Endodermal cell (in vitro differentiated cells): ENCODE measurements around the gene FOXL3. TPM values are rescaled to one million over a fixed set of nuclear protein-coding genes. Genes with fewer than 3 reads are reported as not detected.

Experiments used
- DNase-seq: peaks from one replicate; pipeline ENCODE4 v3.0.0-alpha.2; 2017
- H3K27ac ChIP-seq: 2 replicates; pipeline ENCODE4 v1.5.1; 2013; ENCODE audit warnings: mild to moderate bottlenecking, low read depth, low read length, moderate library complexity
- H3K27me3 ChIP-seq: 2 replicates; pipeline ENCODE4 v1.6.1; 2013; ENCODE audit warnings: mild to moderate bottlenecking, low read length, moderate library complexity; ENCODE audit not compliant: insufficient read depth, control insufficient read depth, poor library complexity, severe bottlenecking
- H3K36me3 ChIP-seq: 2 replicates; pipeline ENCODE4 v1.7.0; 2013; ENCODE audit warnings: mild to moderate bottlenecking, low read length, moderate library complexity; ENCODE audit not compliant: control insufficient read depth, insufficient read depth
- H3K4me1 ChIP-seq: one replicate; pipeline ENCODE4 v1.7.0; 2013; ENCODE audit warnings: low read length; ENCODE audit not compliant: control insufficient read depth, insufficient read depth
- H3K4me3 ChIP-seq: 2 replicates; pipeline ENCODE4 v1.5.1; 2013; ENCODE audit warnings: mild to moderate bottlenecking, low read length, moderate library complexity
- H3K9ac ChIP-seq: 2 replicates; pipeline ENCODE4 v1.6.1; 2013; ENCODE audit warnings: mild to moderate bottlenecking, low read length, moderate library complexity; ENCODE audit not compliant: poor library complexity, severe bottlenecking; ENCODE audit errors: extremely low read depth
- H3K9me3 ChIP-seq: 2 replicates; pipeline ENCODE4 v1.6.1; 2013; ENCODE audit warnings: mild to moderate bottlenecking, low read length, moderate library complexity; ENCODE audit not compliant: control insufficient read depth
- H3K27ac Mint-ChIP-seq: 2 replicates; pipeline ENCODE4 v1.8.0; 2020; ENCODE audit warnings: mixed read lengths
- H3K27me3 Mint-ChIP-seq: 2 replicates; pipeline ENCODE4 v1.8.0; 2021; ENCODE audit warnings: mild to moderate bottlenecking, mixed read lengths; ENCODE audit not compliant: insufficient read depth
- H3K36me3 Mint-ChIP-seq: 2 replicates; pipeline ENCODE4 v1.8.0; 2020; ENCODE audit warnings: low read depth, mixed read lengths
- H3K4me1 Mint-ChIP-seq: 2 replicates; pipeline ENCODE4 v1.8.0; 2020; ENCODE audit warnings: mixed read lengths
- H3K4me3 Mint-ChIP-seq: 2 replicates; pipeline ENCODE4 v1.8.0; 2020; ENCODE audit warnings: mild to moderate bottlenecking, moderate library complexity, mixed read lengths
- H3K9me3 Mint-ChIP-seq: 2 replicates; pipeline ENCODE4 v1.8.0; 2020; ENCODE audit warnings: mild to moderate bottlenecking, mixed read lengths
- CTCF ChIP-seq: fragments of 200-600 bp; sonication (generic); conservative IDR thresholded peaks from 2 replicates; pipeline ENCODE4 v1.5.0; 2021; ENCODE audit warnings: antibody characterized with exemption, mild to moderate bottlenecking
- WGBS, 2 experiments: methylation state at CpG; one replicate each; pipeline versions ENCODE4 v1.1.5 to v1.1.7; 2013; ENCODE audit warnings: missing lambda C conversion rate in 2 of 2, mixed read lengths in 1 of 2; ENCODE audit not compliant: insufficient coverage in 1 of 2, insufficient read length in 1 of 2; 5-methylcytosine and 5-hydroxymethylcytosine counted together
- total RNA-seq, 2 donors: library from RNA; stranded (reverse); fragmentation: NEBNext Ultra II Directional in 1 of 2; extraction: Animal tissue kit (Norgen Biotek cat#: 25700) in 1 of 2; gene quantifications; 2 replicates in 1 of 2; 3 replicates in 1 of 2; pipeline ENCODE4 v1.2.1, GENCODE V29; 2021

The FOXL3 gene
- total RNA-seq, 2 donors from 2014 or later: not detected

GRCh38 chr7:318878-319661, 29.1 kb downstream of the FOXL3 start:
- Mint-ChIP-seq H3K4me3 (no peak overlapping the region), H3K27me3 (peaks cover 33% of the 10 kb centered on the region), H3K4me1 (peaks cover 5% of the 10 kb centered on the region), H3K36me3 (no peaks in the 10 kb centered on the region), H3K9me3 (peaks cover 15% of the 10 kb centered on the region), H3K27ac (no peak overlapping the region)
- Histone ChIP-seq H3K27ac (no peak overlapping the region), H3K4me1 (no peaks in the 10 kb centered on the region), H3K27me3 (peaks cover 11% of the 10 kb centered on the region), H3K9ac (no peak overlapping the region), H3K9me3 (peaks cover 18% of the 10 kb centered on the region), H3K4me3 (no peak overlapping the region), H3K36me3 (no peaks in the 10 kb centered on the region)
- no peak for DNase-seq
- no peak for TF ChIP-seq CTCF
- 75 to 77% methylated on average over 15 to 18 of the region's 18 CpGs for WGBS, 2 experiments

- H3K9ac ChIP-seq: no peak overlapping the region
- no peaks in the 10 kb centered on the region for H3K4me1 ChIP-seq
- no peak overlapping the region for H3K4me3 ChIP-seq
- H3K4me3 Mint-ChIP-seq: no peak overlapping the region
- no peaks in the 10 kb centered on the region for H3K36me3 Mint-ChIP-seq
- no peak for DNase-seq
- no peaks in the 10 kb centered on the region for H3K36me3 ChIP-seq
- no peak overlapping the region for H3K27ac Mint-ChIP-seq
- peaks cover 33% of the 10 kb centered on the region for H3K27me3 Mint-ChIP-seq
- H3K27ac ChIP-seq: no peak overlapping the region
- TF ChIP-seq CTCF: no peak
- H3K9me3 Mint-ChIP-seq: peaks cover 9% of the 10 kb centered on the region
- peaks cover 11% of the 10 kb centered on the region for H3K27me3 ChIP-seq
- peaks cover 17% of the 10 kb centered on the region for H3K9me3 ChIP-seq
- peaks cover 5% of the 10 kb centered on the region for H3K4me1 Mint-ChIP-seq
- WGBS, 2 experiments: 91% methylated on average over 1 to 2 of the region's 2 CpGs
Measured at GRCh38 chr7:320297-320696, 30.3 kb downstream of the FOXL3 start.

- Mint-ChIP-seq H3K9me3 (peaks cover 7% of the 10 kb centered on the region), H3K27me3 (peaks cover 30% of the 10 kb centered on the region), H3K4me1 (peaks cover 5% of the 10 kb centered on the region), H3K36me3 (no peaks in the 10 kb centered on the region), H3K27ac (no peak overlapping the region), H3K4me3 (no peak overlapping the region)
- no peaks in the 10 kb centered on the region for H3K9me3 ChIP-seq
- peaks cover 11% of the 10 kb centered on the region for H3K27me3 ChIP-seq
- DNase-seq: peak; percentile 96
- WGBS, 2 experiments: 19 to 24% methylated on average over 15 to 45 of the region's 45 CpGs
- TF ChIP-seq CTCF: peak; percentile 97
- no peak overlapping the region for H3K4me3 ChIP-seq
- no peak overlapping the region for H3K27ac ChIP-seq
- H3K9ac ChIP-seq: no peak overlapping the region
- H3K36me3 ChIP-seq: no peaks in the 10 kb centered on the region
- no peaks in the 10 kb centered on the region for H3K4me1 ChIP-seq
Measured at GRCh38 chr7:322111-322671, 32.2 kb downstream of the FOXL3 start.
